Aorta (tissue), 5 donors: Measurements from ENCODE around the gene HRH3. TPM values are rescaled to one million over a fixed set of nuclear protein-coding genes. Genes with fewer than 3 reads are reported as not detected.

Source experiments
- ATAC-seq: fragments of 200-7000 bp; cut with Tn5 transposase; one replicate; pipeline ENCODE4 v1.9.1; 2022; ENCODE audit warnings: moderate library complexity; ENCODE audit not compliant: low FRiP score
- DNase-seq, 2 donors: peaks; one replicate each; pipeline ENCODE4 v3.0.0-alpha.2; 2020
- H3K27ac ChIP-seq, 2 donors: one replicate each; pipeline ENCODE4 v1.5.1; 2013; ENCODE audit warnings: low read length in 2 of 2, mild to moderate bottlenecking in 2 of 2, moderate library complexity in 2 of 2, control low read depth in 1 of 2, inconsistent platforms in 1 of 2, low read depth in 1 of 2
- H3K27me3 ChIP-seq, 2 donors: one replicate each; pipeline ENCODE4 v1.6.1; 2013; ENCODE audit warnings: control low read depth in 1 of 2, low read length in 1 of 2, mild to moderate bottlenecking in 1 of 2, moderate library complexity in 1 of 2; ENCODE audit not compliant: insufficient read depth in 2 of 2, control insufficient read depth in 1 of 2
- H3K36me3 ChIP-seq, 2 donors: one replicate each; pipeline ENCODE4 v1.6.1; 2013; ENCODE audit warnings: control low read depth in 1 of 2, low read length in 1 of 2, mild to moderate bottlenecking in 1 of 2; ENCODE audit not compliant: insufficient read depth in 2 of 2, control insufficient read depth in 1 of 2
- H3K4me1 ChIP-seq, 2 donors: one replicate each; pipeline ENCODE4 v1.6.1; 2013; ENCODE audit warnings: low read length in 2 of 2, control low read depth in 1 of 2, mild to moderate bottlenecking in 1 of 2, moderate library complexity in 1 of 2; ENCODE audit not compliant: insufficient read depth in 2 of 2, control insufficient read depth in 1 of 2
- H3K4me3 ChIP-seq, 2 donors: one replicate each; pipeline ENCODE4 v1.5.1; 2013; ENCODE audit warnings: low read length in 2 of 2, control low read depth in 1 of 2, mild to moderate bottlenecking in 1 of 2
- H3K9me3 ChIP-seq: one replicate; pipeline ENCODE4 v1.6.1; 2013; ENCODE audit warnings: mild to moderate bottlenecking, low read length; ENCODE audit not compliant: control insufficient read depth
- WGBS, 2 donors: extraction: QIAGEN DNeasy Blood & Tissue Kit; methylation state at CpG; one replicate each; pipeline ENCODE4 v1.1.7; 2013; 5-methylcytosine and 5-hydroxymethylcytosine counted together
- intact Hi-C, 2 donors: fragments of 100-400 bp; cut with DNase I; formaldehyde crosslinking; loops; one replicate each; pipeline versions ENCODE4 v1.14.2 to v1.15.0; 2022
- polyA plus RNA-seq, 2 donors: library from polyadenylated mRNA; stranded (reverse); fragments of 200-250 nt; gene quantifications; one replicate each; pipeline ENCODE4 v1.2.3, GENCODE V29; 2013
- total RNA-seq, 2 donors: library from RNA; stranded (reverse); fragmentation: NEBNext Ultra II Directional; extraction: Animal tissue kit (Norgen Biotek cat#: 25700); gene quantifications; one replicate each; pipeline ENCODE4 v1.2.1, GENCODE V29; 2021
- donor health status: healthy with polysubstance abuse.
- donor health status: Bipolar disorder and iron deficiency.
- donor health status: DM: no; HTN: no; CAD: no.
- donor health status: DM: no; HTN: no; CAD: no.
- donor health status: DM: yes; HTN: yes; CAD: no.

The HRH3 gene
- total and polyA plus RNA-seq, 4 donors: not detected

- WGBS, 2 donors: 95 to 97% methylated on average over 9 of the region's 9 CpGs
- DNase-seq (no peak), ATAC-seq (no peak)
- intact Hi-C loops: loop anchor here in 1 of 2 donors (2.0 kb wide), 1 partner anchor 91 kb away; no protein-coding TSS in a partner anchor
- H3K27ac ChIP-seq: no peak overlapping the region
- H3K9me3 ChIP-seq: peaks cover 2% of the 10 kb centered on the region
- H3K4me3 ChIP-seq: no peak overlapping the region
- no peaks in the 10 kb centered on the region for H3K27me3 ChIP-seq
- H3K36me3 ChIP-seq: no peaks in the 10 kb centered on the region
- no peaks in the 10 kb centered on the region for H3K4me1 ChIP-seq
These were observed 15.7 kb upstream of the HRH3 start for GRCh38 chr20:62235777-62236157.

GRCh38 chr20:62235001-62235776 is 15.1 kb upstream of the HRH3 start:
- ATAC-seq: no peak
- Histone ChIP-seq H3K36me3 (no peaks in the 10 kb centered on the region), H3K9me3 (peaks cover 2% of the 10 kb centered on the region), H3K4me3 (no peak overlapping the region), H3K27me3 (no peaks in the 10 kb centered on the region), H3K4me1 (no peaks in the 10 kb centered on the region), H3K27ac (no peak overlapping the region)
- no peak for DNase-seq
- intact Hi-C loops: no loop called here
- 71 to 72% methylated on average over 16 of the region's 16 CpGs for WGBS, 2 donors

GRCh38 chr20:62234339-62234738 is 14.3 kb upstream of the HRH3 start:
- intact Hi-C loops: no loop called here
- H3K27me3 ChIP-seq: no peaks in the 10 kb centered on the region
- 74 to 79% methylated on average over 5 of the region's 5 CpGs for WGBS, 2 donors

GRCh38 chr20:62233684-62234083 is 13.6 kb upstream of the HRH3 start:
- WGBS, 2 donors: 84 to 85% methylated on average over 4 of the region's 4 CpGs
- H3K27me3 ChIP-seq: no peaks in the 10 kb centered on the region
- intact Hi-C loops: no loop called here

More at GRCh38 chr20:62234339-62234738, 14.3 kb upstream of the HRH3 start:
- H3K4me3 ChIP-seq: no peak overlapping the region
- no peaks in the 10 kb centered on the region for H3K36me3 ChIP-seq
- peaks cover 2% of the 10 kb centered on the region for H3K9me3 ChIP-seq
- H3K27ac ChIP-seq: no peak overlapping the region
- ATAC-seq: no peak
- no peaks in the 10 kb centered on the region for H3K4me1 ChIP-seq
- no peak for DNase-seq

GRCh38 chr20:62232770-62233645 is 12.9 kb upstream of the HRH3 start:
- H3K4me3 ChIP-seq: no peak overlapping the region
- 21 to 32% methylated on average over 18 of the region's 18 CpGs for WGBS, 2 donors
- no peaks in the 10 kb centered on the region for H3K4me1 ChIP-seq
- intact Hi-C loops: no loop called here
- H3K27me3 ChIP-seq: no peaks in the 10 kb centered on the region
- no peak overlapping the region for H3K27ac ChIP-seq
- ATAC-seq: no peak
- no peak for DNase-seq
- no peaks in the 10 kb centered on the region for H3K36me3 ChIP-seq
- peaks cover 2% of the 10 kb centered on the region for H3K9me3 ChIP-seq

More at GRCh38 chr20:62233684-62234083, 13.6 kb upstream of the HRH3 start:
- no peak overlapping the region for H3K4me3 ChIP-seq
- ATAC-seq: no peak
- peaks cover 2% of the 10 kb centered on the region for H3K9me3 ChIP-seq
- H3K4me1 ChIP-seq: no peaks in the 10 kb centered on the region
- no peak for DNase-seq
- H3K27ac ChIP-seq: no peak overlapping the region
- H3K36me3 ChIP-seq: no peaks in the 10 kb centered on the region

GRCh38 chr20:62232194-62232593 is 12.1 kb upstream of the HRH3 start:
- ATAC-seq (no peak), DNase-seq (no peak)
- Histone ChIP-seq H3K27me3 (no peaks in the 10 kb centered on the region), H3K4me1 (no peaks in the 10 kb centered on the region), H3K4me3 (no peak overlapping the region), H3K9me3 (peaks cover 2% of the 10 kb centered on the region), H3K36me3 (no peaks in the 10 kb centered on the region), H3K27ac (no peak overlapping the region)
- WGBS, 2 donors: 79 to 84% methylated on average over 7 of the region's 7 CpGs
- intact Hi-C loops: no loop called here

- intact Hi-C loops: no loop called here
- Histone ChIP-seq H3K9me3 (peaks cover 2% of the 10 kb centered on the region), H3K27ac (no peak overlapping the region), H3K36me3 (no peaks in the 10 kb centered on the region), H3K4me1 (no peaks in the 10 kb centered on the region), H3K27me3 (no peaks in the 10 kb centered on the region), H3K4me3 (no peak overlapping the region)
- no peak for DNase-seq
- ATAC-seq: no peak
- 88 to 93% methylated on average over 6 of the region's 6 CpGs for WGBS, 2 donors
These were observed 11.2 kb upstream of the HRH3 start for GRCh38 chr20:62231292-62231691.

- 91 to 92% methylated on average over 10 of the region's 10 CpGs for WGBS, 2 donors
- DNase-seq: no peak
- Histone ChIP-seq H3K4me1 (no peaks in the 10 kb centered on the region), H3K9me3 (peaks cover 2% of the 10 kb centered on the region), H3K27ac (no peak overlapping the region), H3K27me3 (no peaks in the 10 kb centered on the region), H3K36me3 (no peaks in the 10 kb centered on the region), H3K4me3 (no peak overlapping the region)
- intact Hi-C loops: no loop called here
- ATAC-seq: no peak
These were observed 10.6 kb upstream of the HRH3 start for GRCh38 chr20:62230696-62231095.
